K562 (cell line): Measurements from ENCODE around the gene DNMT1. TPM values are rescaled to one million over a fixed set of nuclear protein-coding genes. Genes with fewer than 3 reads are reported as not detected.

Experiments used
- ATAC-seq: fragments of 200-7000 bp; cut with Tn5 transposase; 3 replicates; pipeline ENCODE4 v1.9.1; 2020; ENCODE audit warnings: moderate library complexity
- BruUV-seq: library from RNA; stranded (reverse); fragments of 400-500 nt; replicated peaks from 2 replicates; lab custom pipeline; 2021; lab: Mats Ljungman, UMichigan
- CTCF ChIA-PET: fragments of 300-600 bp; formaldehyde crosslinking; extraction: SDS; loops from one replicate; lab custom pipeline; 2021; ENCODE audit warnings: low intra/inter-chr PET ratio; lab: Yijun Ruan, JAX
- POLR2A ChIA-PET: fragments of 300-600, 350-650 bp; sonication (Branson Sonifier 250); formaldehyde crosslinking; extraction: SDS; loops from one replicate; lab custom pipeline; 2021; ENCODE audit warnings: antibody characterized with exemption, inconsistent platforms; lab: Yijun Ruan, JAX
- DNase-seq, 4 experiments: peaks; one replicate each; pipeline versions ENCODE4 v3.0.0 to v3.0.0-alpha.2; 2011 to 2018; ENCODE audit warnings: low spot score in 3 of 4, mixed read lengths in 3 of 4; ENCODE audit errors: extremely low read depth in 1 of 4
- FAIRE-seq: peaks from 2 replicates; lab custom pipeline; 2011; peaks lifted over from hg19 to GRCh38; lab: Jason Lieb, UNC
- H2AFZ ChIP-seq: 2 replicates; pipeline ENCODE4 v1.6.0; 2011; ENCODE audit warnings: low read depth, low read length, control low read depth, inconsistent platforms
- H3K27ac ChIP-seq: fragments of 200-600 bp; 3 replicates; pipeline ENCODE4 v1.8.0; 2011; ENCODE audit warnings: low read depth, mild to moderate bottlenecking, control low read depth, inconsistent platforms, low read length, moderate library complexity, mixed read lengths; ENCODE audit errors: extremely low read depth
- H3K27me3 ChIP-seq, 2 experiments: fragments of 300-600 bp in 1 of 2; 2 replicates in 1 of 2; 3 replicates in 1 of 2; pipeline versions ENCODE4 v1.6.0 to v1.8.0; 2011; ENCODE audit warnings: inconsistent platforms in 2 of 2, low read length in 2 of 2, mild to moderate bottlenecking in 1 of 2, mixed read lengths in 1 of 2, moderate library complexity in 1 of 2; ENCODE audit not compliant: control insufficient read depth in 2 of 2, insufficient read depth in 2 of 2
- H3K36me3 ChIP-seq: fragments of 300-600 bp; 3 replicates; pipeline ENCODE4 v1.8.0; 2011; ENCODE audit warnings: mild to moderate bottlenecking, low read length, inconsistent platforms; ENCODE audit not compliant: control insufficient read depth, insufficient read depth
- H3K4me1 ChIP-seq, 2 experiments: fragments of 200-600 bp in 1 of 2; replicated peaks in 1 of 2; 2 replicates in 1 of 2; 3 replicates in 1 of 2; pipeline versions ENCODE4 v1.5.1 to v1.8.0; 2011; ENCODE audit warnings: inconsistent platforms in 2 of 2, low read length in 2 of 2, mild to moderate bottlenecking in 1 of 2, mixed read lengths in 1 of 2, moderate library complexity in 1 of 2; ENCODE audit not compliant: control insufficient read depth in 2 of 2, insufficient read depth in 2 of 2
- H3K4me2 ChIP-seq: 2 replicates; pipeline ENCODE4 v1.6.1; 2011; ENCODE audit warnings: low read length, control low read depth, inconsistent platforms, mixed read lengths; ENCODE audit not compliant: insufficient read depth
- H3K4me3 ChIP-seq: fragments of 200-600 bp; sonication (generic), shearing (Covaris generic); 2 replicates; pipeline ENCODE4 v1.5.1; 2016; ENCODE audit warnings: control low read depth, inconsistent platforms
- H3K79me2 ChIP-seq: fragments of 200-600 bp; 3 replicates; pipeline ENCODE4 v1.8.0; 2011; ENCODE audit warnings: low read length, inconsistent platforms; ENCODE audit not compliant: control insufficient read depth, insufficient read depth
- H3K9ac ChIP-seq, 2 experiments: 2 replicates each; pipeline versions ENCODE4 v1.6.0 to v1.6.1; 2011; ENCODE audit warnings: low read depth in 2 of 2, low read length in 2 of 2, control low read depth in 1 of 2, inconsistent platforms in 1 of 2, mild to moderate bottlenecking in 1 of 2, mixed read lengths in 1 of 2; ENCODE audit not compliant: insufficient read depth in 1 of 2
- H3K9me1 ChIP-seq: one replicate; pipeline ENCODE4 v1.6.0; 2011; ENCODE audit warnings: inconsistent platforms, mild to moderate bottlenecking, low read length, moderate library complexity; ENCODE audit not compliant: control insufficient read depth, insufficient read depth
- H3K9me3 ChIP-seq: replicated peaks from 2 replicates; pipeline ENCODE4 v1.5.1; 2011; ENCODE audit warnings: low read depth, low read length, inconsistent platforms; ENCODE audit not compliant: control insufficient read depth, insufficient read depth
- H4K20me1 ChIP-seq: replicated peaks from 2 replicates; pipeline ENCODE4 v1.6.1; 2011; ENCODE audit warnings: low read length, inconsistent platforms, mixed read lengths; ENCODE audit not compliant: control insufficient read depth, insufficient read depth
- ADNP ChIP-seq: fragments of 200-800 bp; sonication (Bioruptor generic); IDR thresholded peaks from 2 replicates; pipeline ENCODE4 v1.6.1; 2016; ENCODE audit warnings: missing genetic modification characterization, missing compliant biosample characterization
- NBN ChIP-seq: fragments of 450-650 bp; IDR thresholded peaks from 2 replicates; pipeline ENCODE4 v1.6.1; 2016; ENCODE audit warnings: low read depth, mild to moderate bottlenecking
- SRSF7 ChIP-seq: fragments of 200-400 bp; formaldehyde crosslinking; optimal IDR thresholded peaks from 2 replicates; pipeline ENCODE3; 2017; ENCODE audit warnings: mild to moderate bottlenecking, low read depth, low read length
- TRIM24 ChIP-seq, 2 experiments: fragments of 450-650 bp; IDR thresholded peaks; 2 replicates each; pipeline ENCODE4 v1.6.1; 2016
- ZFPM2 ChIP-seq: fragments of 250-450 bp; sonication (Bioruptor Pico); IDR thresholded peaks from 2 replicates; pipeline ENCODE4 v1.5.1; 2022; ENCODE audit warnings: mild to moderate bottlenecking
- ZNF644 ChIP-seq: fragments of 200-800 bp; sonication (Bioruptor generic); IDR thresholded peaks from 2 replicates; pipeline ENCODE4 v1.6.1; 2016; ENCODE audit warnings: low read depth, missing genetic modification characterization, missing compliant biosample characterization
- ZNF707 ChIP-seq: fragments of 250-450 bp; sonication (Bioruptor Pico); conservative IDR thresholded peaks from 2 replicates; pipeline ENCODE4 v1.8.0; 2022; ENCODE audit warnings: inconsistent platforms, mild to moderate bottlenecking, moderate library complexity
- ZZZ3 ChIP-seq: fragments of 450-650 bp; IDR thresholded peaks from 2 replicates; pipeline ENCODE4 v1.6.1; 2016; ENCODE audit warnings: antibody characterized with exemption, mild to moderate bottlenecking, moderate library complexity
- WGBS: fragments of 100-300 bp; shearing (Covaris generic); methylation state at CpG from one replicate; pipeline ENCODE4 v1.1.6; 2016; ENCODE audit warnings: low coverage, mixed read lengths; ENCODE audit not compliant: insufficient coverage; ENCODE audit errors: missing lambda C conversion rate; 5-methylcytosine and 5-hydroxymethylcytosine counted together
- in situ Hi-C: fragments of 300-500 bp; cut with MboI; formaldehyde crosslinking; loops from 4 replicates; pipeline ENCODE4 v1.15.0; 2018; ENCODE audit warnings: inconsistent platforms, mixed read lengths
- intact Hi-C: fragments of 100-400 bp; cut with micrococcal nuclease; formaldehyde crosslinking; loops from 2 replicates; pipeline ENCODE4 v1.14.2; 2022
- polyA plus RNA-seq, 8 experiments: library from polyadenylated mRNA; depleted of rRNA in 4 of 8; stranded (reverse) in 5 of 8; unstranded in 3 of 8; fragments of >200 nt; fragmentation: Nextera tagmentation in 2 of 8; fragmentation: Illumina TruSeq in 1 of 8; extraction: Ambion mirVana in 2 of 8; extraction: Trizol in 1 of 8; gene quantifications; 2 replicates each; pipeline versions ENCODE4 v1.2.1 to v1.2.3, GENCODE V29; 2011 to 2014; ENCODE audit warnings: inconsistent platforms in 1 of 8, missing spikeins in 1 of 8
- total RNA-seq, 7 experiments: library from RNA; depleted of rRNA in 6 of 7; stranded (reverse); fragments of >200 nt in 6 of 7; fragmentation: Illumina TruSeq in 2 of 7; extraction: Trizol in 2 of 7; gene quantifications; 2 replicates each; pipeline versions ENCODE4 v1.2.1 to v1.2.3, GENCODE V29; 2011 to 2021; ENCODE audit warnings: low replicate concordance in 1 of 7
- TF ChIP-seq, protein P1 (sequence below): fragments of 450-650 bp; IDR thresholded peaks from 2 replicates; pipeline ENCODE4 v1.6.1; 2016; ENCODE audit warnings: antibody characterized with exemption
- TF ChIP-seq, protein P2 (sequence below): sonication (generic); formaldehyde crosslinking; IDR thresholded peaks from 2 replicates; pipeline ENCODE4 v1.8.1; 2023; ENCODE audit warnings: missing genetic modification reagents, mild to moderate bottlenecking, borderline replicate concordance
- TF ChIP-seq, protein P3 (sequence below): fragments of 450-650 bp; formaldehyde crosslinking; IDR thresholded peaks from 2 replicates; pipeline ENCODE4 v1.4.0; 2020; ENCODE audit warnings: mild to moderate bottlenecking, mixed read lengths
- TF ChIP-seq, protein P4 (sequence below): fragments of 250-450 bp; sonication (Bioruptor Pico); IDR thresholded peaks from 2 replicates; pipeline ENCODE4 v1.8.0; 2021; ENCODE audit warnings: moderate library complexity, mild to moderate bottlenecking, inconsistent platforms

The DNMT1 gene
- total and polyA plus RNA-seq, 9 of the 15 experiments (the other 6 are each of a cell fraction or from before 2014, with no cell fraction given), result 80.1 to 271 (median 121) TPM

DNA sequence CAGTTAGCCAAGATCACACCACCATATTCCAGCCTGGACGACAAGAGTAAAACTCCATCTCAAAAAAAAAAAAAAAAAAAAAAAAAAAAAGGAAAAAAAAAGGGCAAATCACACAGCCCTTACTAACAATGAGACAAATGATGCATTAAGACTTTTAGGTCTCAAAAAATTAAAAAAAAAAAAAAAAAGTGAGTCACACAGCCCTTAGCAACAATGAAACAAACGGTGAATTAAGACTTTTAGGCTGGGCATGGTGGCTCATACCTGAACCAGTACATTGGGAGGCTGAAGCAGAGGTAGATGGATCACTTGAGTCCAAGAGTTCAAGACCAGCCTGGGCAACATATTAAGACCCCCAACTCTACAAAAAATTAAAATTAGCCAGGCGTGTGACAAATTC, 42.7 kb downstream of the DNMT1 start:
- Histone ChIP-seq H3K4me1 (no peaks in the 10 kb centered on the region), H3K9ac (no peak overlapping the region), H2AFZ (no peak overlapping the region), H3K27ac (no peak overlapping the region), H3K9me1 (no peaks in the 10 kb centered on the region), H3K36me3 (peaks cover 92% of the 10 kb centered on the region), H3K9me3 (no peaks in the 10 kb centered on the region), H3K27me3 (no peaks in the 10 kb centered on the region), H3K79me2 (no peaks in the 10 kb centered on the region), H4K20me1 (no peaks in the 10 kb centered on the region; the same call in 1 of the 2 replicates), H3K4me3 (no peak overlapping the region), H3K4me2 (no peak overlapping the region)
- CTCF ChIA-PET, result no interaction called here
- BruUV-seq, result no TSS peak
- TF ChIP-seq, protein P1, sequence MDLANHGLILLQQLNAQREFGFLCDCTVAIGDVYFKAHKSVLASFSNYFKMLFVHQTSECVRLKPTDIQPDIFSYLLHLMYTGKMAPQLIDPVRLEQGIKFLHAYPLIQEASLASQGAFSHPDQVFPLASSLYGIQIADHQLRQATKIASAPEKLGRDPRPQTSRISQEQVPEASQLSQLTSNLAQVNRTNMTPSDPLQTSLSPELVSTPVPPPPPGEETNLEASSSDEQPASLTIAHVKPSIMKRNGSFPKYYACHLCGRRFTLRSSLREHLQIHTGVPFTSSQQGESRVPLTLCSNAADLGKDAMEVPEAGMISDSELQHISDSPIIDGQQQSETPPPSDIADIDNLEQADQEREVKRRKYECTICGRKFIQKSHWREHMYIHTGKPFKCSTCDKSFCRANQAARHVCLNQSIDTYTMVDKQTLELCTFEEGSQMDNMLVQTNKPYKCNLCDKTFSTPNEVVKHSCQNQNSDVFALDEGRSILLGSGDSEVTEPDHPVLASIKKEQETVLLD, result no peak
- TF ChIP-seq TRIM24 (IDR thresholded peaks at IDR 0.05), result no peak
- TF ChIP-seq, protein P2, sequence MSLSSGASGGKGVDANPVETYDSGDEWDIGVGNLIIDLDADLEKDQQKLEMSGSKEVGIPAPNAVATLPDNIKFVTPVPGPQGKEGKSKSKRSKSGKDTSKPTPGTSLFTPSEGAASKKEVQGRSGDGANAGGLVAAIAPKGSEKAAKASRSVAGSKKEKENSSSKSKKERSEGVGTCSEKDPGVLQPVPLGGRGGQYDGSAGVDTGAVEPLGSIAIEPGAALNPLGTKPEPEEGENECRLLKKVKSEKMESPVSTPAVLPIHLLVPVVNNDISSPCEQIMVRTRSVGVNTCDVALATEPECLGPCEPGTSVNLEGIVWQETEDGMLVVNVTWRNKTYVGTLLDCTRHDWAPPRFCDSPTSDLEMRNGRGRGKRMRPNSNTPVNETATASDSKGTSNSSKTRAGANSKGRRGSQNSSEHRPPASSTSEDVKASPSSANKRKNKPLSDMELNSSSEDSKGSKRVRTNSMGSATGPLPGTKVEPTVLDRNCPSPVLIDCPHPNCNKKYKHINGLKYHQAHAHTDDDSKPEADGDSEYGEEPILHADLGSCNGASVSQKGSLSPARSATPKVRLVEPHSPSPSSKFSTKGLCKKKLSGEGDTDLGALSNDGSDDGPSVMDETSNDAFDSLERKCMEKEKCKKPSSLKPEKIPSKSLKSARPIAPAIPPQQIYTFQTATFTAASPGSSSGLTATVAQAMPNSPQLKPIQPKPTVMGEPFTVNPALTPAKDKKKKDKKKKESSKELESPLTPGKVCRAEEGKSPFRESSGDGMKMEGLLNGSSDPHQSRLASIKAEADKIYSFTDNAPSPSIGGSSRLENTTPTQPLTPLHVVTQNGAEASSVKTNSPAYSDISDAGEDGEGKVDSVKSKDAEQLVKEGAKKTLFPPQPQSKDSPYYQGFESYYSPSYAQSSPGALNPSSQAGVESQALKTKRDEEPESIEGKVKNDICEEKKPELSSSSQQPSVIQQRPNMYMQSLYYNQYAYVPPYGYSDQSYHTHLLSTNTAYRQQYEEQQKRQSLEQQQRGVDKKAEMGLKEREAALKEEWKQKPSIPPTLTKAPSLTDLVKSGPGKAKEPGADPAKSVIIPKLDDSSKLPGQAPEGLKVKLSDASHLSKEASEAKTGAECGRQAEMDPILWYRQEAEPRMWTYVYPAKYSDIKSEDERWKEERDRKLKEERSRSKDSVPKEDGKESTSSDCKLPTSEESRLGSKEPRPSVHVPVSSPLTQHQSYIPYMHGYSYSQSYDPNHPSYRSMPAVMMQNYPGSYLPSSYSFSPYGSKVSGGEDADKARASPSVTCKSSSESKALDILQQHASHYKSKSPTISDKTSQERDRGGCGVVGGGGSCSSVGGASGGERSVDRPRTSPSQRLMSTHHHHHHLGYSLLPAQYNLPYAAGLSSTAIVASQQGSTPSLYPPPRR (CRISPR knock-in tag), result no peak
- TF ChIP-seq ZFPM2, result no peak
- TF ChIP-seq NBN, result no peak
- no peak for TF ChIP-seq SRSF7
- TF ChIP-seq ZZZ3, result no peak
- TF ChIP-seq ADNP (tag), result no peak
- TF ChIP-seq ZNF707 (CRISPR knock-in tag), result no peak
- TF ChIP-seq, protein P3, sequence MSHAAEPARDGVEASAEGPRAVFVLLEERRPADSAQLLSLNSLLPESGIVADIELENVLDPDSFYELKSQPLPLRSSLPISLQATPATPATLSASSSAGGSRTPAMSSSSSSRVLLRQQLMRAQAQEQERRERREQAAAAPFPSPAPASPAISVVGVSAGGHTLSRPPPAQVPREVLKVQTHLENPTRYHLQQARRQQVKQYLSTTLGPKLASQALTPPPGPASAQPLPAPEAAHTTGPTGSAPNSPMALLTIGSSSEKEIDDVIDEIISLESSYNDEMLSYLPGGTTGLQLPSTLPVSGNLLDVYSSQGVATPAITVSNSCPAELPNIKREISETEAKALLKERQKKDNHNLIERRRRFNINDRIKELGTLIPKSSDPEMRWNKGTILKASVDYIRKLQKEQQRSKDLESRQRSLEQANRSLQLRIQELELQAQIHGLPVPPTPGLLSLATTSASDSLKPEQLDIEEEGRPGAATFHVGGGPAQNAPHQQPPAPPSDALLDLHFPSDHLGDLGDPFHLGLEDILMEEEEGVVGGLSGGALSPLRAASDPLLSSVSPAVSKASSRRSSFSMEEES (CRISPR knock-in tag), result no peak
- no peak for TF ChIP-seq ZNF644
- TF ChIP-seq, protein P4, sequence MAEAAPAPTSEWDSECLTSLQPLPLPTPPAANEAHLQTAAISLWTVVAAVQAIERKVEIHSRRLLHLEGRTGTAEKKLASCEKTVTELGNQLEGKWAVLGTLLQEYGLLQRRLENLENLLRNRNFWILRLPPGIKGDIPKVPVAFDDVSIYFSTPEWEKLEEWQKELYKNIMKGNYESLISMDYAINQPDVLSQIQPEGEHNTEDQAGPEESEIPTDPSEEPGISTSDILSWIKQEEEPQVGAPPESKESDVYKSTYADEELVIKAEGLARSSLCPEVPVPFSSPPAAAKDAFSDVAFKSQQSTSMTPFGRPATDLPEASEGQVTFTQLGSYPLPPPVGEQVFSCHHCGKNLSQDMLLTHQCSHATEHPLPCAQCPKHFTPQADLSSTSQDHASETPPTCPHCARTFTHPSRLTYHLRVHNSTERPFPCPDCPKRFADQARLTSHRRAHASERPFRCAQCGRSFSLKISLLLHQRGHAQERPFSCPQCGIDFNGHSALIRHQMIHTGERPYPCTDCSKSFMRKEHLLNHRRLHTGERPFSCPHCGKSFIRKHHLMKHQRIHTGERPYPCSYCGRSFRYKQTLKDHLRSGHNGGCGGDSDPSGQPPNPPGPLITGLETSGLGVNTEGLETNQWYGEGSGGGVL (CRISPR knock-in tag), result no peak
- FAIRE-seq (no peak), ATAC-seq (no peak), DNase-seq (no peak)
- in situ Hi-C loops (no loop called here), intact Hi-C loops (no loop called here)
- 96% methylated on average over 3 of the region's 3 CpGs for WGBS
- POLR2A ChIA-PET, result no interaction called here
